NCI-H345 treated with DMSO at 0.1 percent for 48 hours (cell line): Measurements from ENCODE around the gene MYLK4.

ENCODE experiments used
- DNase-seq: peaks from one replicate; lab custom pipeline; 2025; ENCODE audit not compliant: unreplicated experiment; lab: John Stamatoyannopoulos, UW

MYLK4 gene

GRCh38 chr6:2665146-2666070, 85.3 kb downstream of the MYLK4 start:
- DNase-seq = no peak

GRCh38 chr6:2663123-2663522, 87.6 kb downstream of the MYLK4 start:
- DNase-seq = no peak

GRCh38 chr6:2661651-2662050, 89.1 kb downstream of the MYLK4 start:
- no peak for DNase-seq

- DNase-seq = no peak
Measured at GRCh38 chr6:2659882-2660281, 90.8 kb downstream of the MYLK4 start.

- DNase-seq = no peak
Measured at GRCh38 chr6:2659381-2659780, 91.3 kb downstream of the MYLK4 start.

- no peak for DNase-seq
Measured at GRCh38 chr6:2658788-2659187, 91.9 kb downstream of the MYLK4 start.

GRCh38 chr6:2656460-2657079, 94.2 kb downstream of the MYLK4 start:
- DNase-seq = no peak

- DNase-seq = no peak
Measured at GRCh38 chr6:2655844-2656433, 94.8 kb downstream of the MYLK4 start.

GRCh38 chr6:2653369-2654032, 97.2 kb downstream of the MYLK4 start:
- no peak for DNase-seq

GRCh38 chr6:2652611-2653010, 98.1 kb downstream of the MYLK4 start:
- DNase-seq = no peak

GRCh38 chr6:2651961-2652360, 98.8 kb downstream of the MYLK4 start:
- DNase-seq = no peak

GRCh38 chr6:2651536-2651935, 99.2 kb downstream of the MYLK4 start:
- DNase-seq = no peak

- DNase-seq = no peak
Measured at GRCh38 chr6:2646346-2646745, 104.4 kb downstream of the MYLK4 start.

- DNase-seq = no peak
Measured at GRCh38 chr6:2643935-2644539, 106.7 kb downstream of the MYLK4 start.

GRCh38 chr6:2643130-2643529, 107.6 kb downstream of the MYLK4 start:
- DNase-seq = no peak

GRCh38 chr6:2641044-2641725, 109.5 kb downstream of the MYLK4 start:
- DNase-seq = no peak

- no peak for DNase-seq
Measured at GRCh38 chr6:2640551-2640950, 110.2 kb downstream of the MYLK4 start.

GRCh38 chr6:2639896-2640295, 110.8 kb downstream of the MYLK4 start:
- no peak for DNase-seq

- no peak for DNase-seq
Measured at GRCh38 chr6:2639167-2639566, 111.6 kb downstream of the MYLK4 start.

- DNase-seq = no peak
Measured at GRCh38 chr6:2636672-2637071, 114.0 kb downstream of the MYLK4 start.

- DNase-seq = no peak
Measured at GRCh38 chr6:2635911-2636310, 114.8 kb downstream of the MYLK4 start.
